Testis (tissue), 2 donors: ENCODE results near the gene DDIT3.

ENCODE experiments used
- POLR2A ChIP-seq: fragments of 450-650 bp; IDR thresholded peaks from one replicate; pipeline ENCODE4 v1.6.1; 2017; ENCODE audit warnings: antibody characterized with exemption, mild to moderate bottlenecking, moderate library complexity
- TF ChIP-seq, protein P1 (sequence below), 3 experiments: fragments of 450-650 bp in 2 of 3; fragments of 200-600 bp in 1 of 3; sonication (generic) in 1 of 3; IDR thresholded peaks; one replicate each; pipeline ENCODE4 v1.5.1; 2016 to 2019; ENCODE audit warnings: antibody characterized with exemption in 3 of 3, mild to moderate bottlenecking in 2 of 3, moderate library complexity in 1 of 3

DNA sequence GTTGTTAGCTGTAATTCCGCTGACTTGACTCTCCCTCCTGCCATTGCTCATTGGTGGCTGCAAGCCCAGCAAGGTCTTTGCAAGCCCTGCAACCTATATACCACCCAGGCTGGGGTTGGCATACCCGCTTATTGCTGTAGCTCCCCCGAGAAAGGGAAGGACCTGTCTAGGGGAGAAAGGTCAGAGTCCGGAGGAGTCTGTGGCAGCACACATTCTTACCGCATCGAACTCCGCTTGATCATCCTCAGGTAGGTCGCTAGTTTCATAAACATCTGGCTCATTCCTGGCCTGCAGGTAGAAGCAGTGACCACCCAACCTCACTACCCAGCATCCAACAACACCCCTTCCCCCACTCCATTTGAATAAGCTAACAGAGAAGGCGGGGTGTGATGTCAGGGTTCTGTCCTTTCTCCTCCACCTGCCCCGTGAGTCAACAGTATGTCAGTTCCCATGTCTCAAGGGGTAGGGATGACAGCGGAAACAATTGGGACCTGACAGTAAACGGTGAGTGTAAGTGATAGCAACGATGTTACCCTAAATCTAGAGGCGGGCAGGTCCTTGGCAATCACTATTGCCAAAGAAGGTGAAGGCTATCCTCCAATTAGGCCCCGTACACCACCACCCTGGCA lies 25.6 kb upstream of the DDIT3 start:
- TF ChIP-seq, protein P1, sequence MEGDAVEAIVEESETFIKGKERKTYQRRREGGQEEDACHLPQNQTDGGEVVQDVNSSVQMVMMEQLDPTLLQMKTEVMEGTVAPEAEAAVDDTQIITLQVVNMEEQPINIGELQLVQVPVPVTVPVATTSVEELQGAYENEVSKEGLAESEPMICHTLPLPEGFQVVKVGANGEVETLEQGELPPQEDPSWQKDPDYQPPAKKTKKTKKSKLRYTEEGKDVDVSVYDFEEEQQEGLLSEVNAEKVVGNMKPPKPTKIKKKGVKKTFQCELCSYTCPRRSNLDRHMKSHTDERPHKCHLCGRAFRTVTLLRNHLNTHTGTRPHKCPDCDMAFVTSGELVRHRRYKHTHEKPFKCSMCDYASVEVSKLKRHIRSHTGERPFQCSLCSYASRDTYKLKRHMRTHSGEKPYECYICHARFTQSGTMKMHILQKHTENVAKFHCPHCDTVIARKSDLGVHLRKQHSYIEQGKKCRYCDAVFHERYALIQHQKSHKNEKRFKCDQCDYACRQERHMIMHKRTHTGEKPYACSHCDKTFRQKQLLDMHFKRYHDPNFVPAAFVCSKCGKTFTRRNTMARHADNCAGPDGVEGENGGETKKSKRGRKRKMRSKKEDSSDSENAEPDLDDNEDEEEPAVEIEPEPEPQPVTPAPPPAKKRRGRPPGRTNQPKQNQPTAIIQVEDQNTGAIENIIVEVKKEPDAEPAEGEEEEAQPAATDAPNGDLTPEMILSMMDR (IDR thresholded peaks at IDR 0.05), result no peak
- no peak for TF ChIP-seq POLR2A
